ENCODE results near the gene PLPPR1.
"Not testable (repeated sequence)": the region's sequence is repeated elsewhere in the genome, so short reads cannot be mapped to it uniquely, and the experiment has no call there.

Gene PLPPR1

GRCh38 chr9:101028346-101029314 lies at the start of gene PLPPR1:
PLPPR1 (plus strand) TSS chr9:101028727.
- DNase-seq (ENCODE audit: low read depth in 2 of 2): no peak

- DNase-seq (ENCODE audit: low read depth in 2 of 2): no peak
Observed at GRCh38 chr9:100989731-100990130, 38.8 kb upstream of the PLPPR1 start.

DNA sequence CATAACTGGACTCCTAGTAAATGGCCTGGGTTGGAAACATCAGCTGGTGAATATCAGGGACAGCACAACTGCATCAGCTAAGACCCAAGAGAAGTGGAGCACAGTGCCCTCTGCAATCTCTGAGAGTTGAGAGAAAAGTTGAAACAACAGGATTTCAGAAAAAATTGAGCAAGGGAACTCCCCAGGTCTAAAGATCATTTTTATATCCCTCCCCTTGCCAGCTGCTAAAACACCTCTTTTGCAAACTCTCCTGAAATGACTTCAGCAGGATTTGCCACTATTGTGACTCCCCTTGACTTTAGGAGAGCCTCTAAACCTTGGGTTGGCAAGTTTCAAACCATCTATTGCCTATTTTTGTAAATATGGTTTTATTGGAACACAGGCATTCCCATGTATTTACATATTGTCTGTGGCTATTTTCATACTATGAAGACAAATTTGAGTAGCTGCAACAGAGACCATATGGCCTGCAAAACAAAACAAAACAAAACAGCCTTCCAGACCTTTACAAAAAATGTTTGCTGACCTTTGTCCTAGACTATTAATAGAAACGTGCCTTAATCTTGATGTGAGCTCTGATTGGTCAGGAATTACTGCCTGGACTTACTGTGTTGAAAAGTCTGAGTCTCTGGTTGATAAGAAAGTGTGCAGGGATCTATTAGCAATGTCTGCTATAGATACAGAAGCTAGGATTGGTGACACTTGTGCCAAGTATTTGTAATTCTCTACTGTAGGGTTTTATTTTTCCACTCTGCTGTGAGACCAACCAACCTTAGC lies 37.7 kb upstream of the PLPPR1 start:
- DNase-seq (ENCODE audit: low read depth in 2 of 2): no peak

DNA sequence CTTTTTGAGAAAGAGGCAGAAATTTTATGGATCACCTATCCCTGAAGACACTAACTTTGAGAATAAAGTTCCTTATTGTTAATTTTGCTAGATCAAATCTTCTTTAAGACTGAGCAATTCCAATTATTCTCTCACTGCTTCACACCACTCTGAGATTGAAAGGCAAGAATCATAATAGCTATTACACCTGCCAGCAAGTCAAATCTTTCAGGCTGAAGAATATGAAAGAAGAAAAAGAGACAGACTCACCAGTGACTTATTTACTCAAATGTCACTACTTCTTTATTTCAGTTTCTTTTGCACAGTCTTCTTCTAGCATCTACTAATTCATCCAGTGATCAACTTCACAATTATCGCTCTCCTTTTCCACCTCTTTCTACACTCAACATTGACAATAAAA lies 35.9 kb upstream of the PLPPR1 start:
- no peak for DNase-seq (ENCODE audit: low read depth in 2 of 2)

GRCh38 chr9:100999906-101000544 lies 28.5 kb upstream of the PLPPR1 start:
- DNase-seq (ENCODE audit: low read depth in 2 of 2): no peak

GRCh38 chr9:101005246-101005645 lies 23.3 kb upstream of the PLPPR1 start:
- DNase-seq (ENCODE audit: low read depth in 2 of 2): no peak

- no peak for DNase-seq (ENCODE audit: low read depth in 2 of 2)
Observed at GRCh38 chr9:101014566-101014965, 14.0 kb upstream of the PLPPR1 start.

DNA sequence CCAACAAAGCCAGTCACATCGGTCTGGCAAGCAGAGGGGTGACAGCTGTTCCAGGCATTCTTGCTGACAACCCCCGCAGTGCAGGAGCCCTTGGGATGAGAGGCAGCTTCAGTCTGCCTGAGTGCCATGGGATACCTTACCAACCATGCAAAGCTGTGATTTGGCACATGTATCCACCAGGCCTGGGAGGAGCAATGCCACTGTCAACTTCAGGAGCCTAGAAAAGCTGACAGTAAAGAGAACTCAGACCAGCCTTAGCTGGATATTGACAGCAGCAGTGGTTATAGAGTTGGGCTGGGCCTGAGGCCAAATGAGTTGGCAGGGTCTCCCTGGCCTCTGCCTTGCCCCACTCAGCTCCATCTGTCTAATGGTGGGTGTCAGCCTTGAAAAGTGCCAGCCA lies 10.1 kb upstream of the PLPPR1 start:
- no peak for DNase-seq (ENCODE audit: low read depth in 2 of 2)

DNA sequence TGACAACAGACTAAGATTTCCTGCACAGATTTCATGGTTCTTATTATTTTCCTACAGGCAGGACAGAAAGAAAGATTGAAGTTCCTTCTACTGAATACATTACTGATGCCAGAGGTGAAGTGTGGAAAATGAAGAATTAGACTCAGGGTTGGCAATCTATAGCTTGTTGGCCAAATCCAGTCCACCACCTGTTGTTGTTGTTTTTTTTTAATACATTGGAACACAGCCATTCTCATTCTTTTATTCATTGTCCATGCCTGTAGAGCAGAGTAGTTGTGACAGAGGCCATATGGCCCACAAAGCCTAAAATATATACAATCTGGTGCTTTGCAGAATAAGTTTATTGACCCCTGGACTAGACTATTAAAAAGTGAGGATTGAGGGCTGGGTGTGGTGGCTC lies 5.8 kb upstream of the PLPPR1 start:
- DNase-seq (ENCODE audit: low read depth in 2 of 2): no peak

DNA sequence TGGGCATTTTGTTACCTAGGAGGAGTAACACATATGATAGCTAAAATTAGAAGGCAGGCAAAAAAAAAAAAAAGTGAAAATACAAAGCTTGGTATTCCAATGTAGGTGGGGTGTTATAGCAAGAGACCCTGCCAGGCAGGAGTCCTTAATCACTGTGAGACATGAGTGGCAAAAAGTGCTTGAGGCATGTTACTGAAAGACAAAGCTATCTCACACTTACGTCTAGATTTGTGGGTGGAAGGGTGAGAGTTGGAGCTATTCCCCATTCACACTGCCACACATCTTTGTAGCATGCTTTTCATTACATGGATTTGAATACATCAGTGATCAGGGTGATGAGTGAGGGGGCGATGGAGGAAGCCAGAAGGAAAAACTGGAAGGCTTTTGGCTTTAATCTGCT lies 2.6 kb upstream of the PLPPR1 start:
- no peak for DNase-seq (ENCODE audit: low read depth in 2 of 2)

DNA sequence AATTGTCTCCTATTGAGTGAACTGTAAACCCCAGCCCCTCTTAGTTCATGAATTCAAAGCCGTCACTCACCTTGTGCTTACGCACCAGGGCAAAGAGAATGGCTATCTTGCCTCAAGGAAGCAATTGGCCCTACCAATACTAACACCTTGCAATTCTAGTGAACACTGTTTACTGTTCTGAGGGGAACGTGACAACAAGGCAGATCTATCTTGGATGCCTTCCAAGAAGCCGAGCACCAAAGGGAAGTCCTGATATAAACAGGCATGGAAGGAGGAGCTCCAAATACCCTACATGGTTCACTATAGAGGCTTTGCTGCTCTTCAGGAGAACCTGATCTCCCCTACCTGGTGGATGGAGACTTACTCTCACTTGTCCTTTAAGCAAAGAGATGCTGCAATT lies 1.7 kb upstream of the PLPPR1 start:
- no peak for DNase-seq (ENCODE audit: low read depth in 2 of 2)

GRCh38 chr9:101027236-101027635 lies 1.3 kb upstream of the PLPPR1 start:
- no peak for DNase-seq (ENCODE audit: low read depth in 2 of 2)

DNA sequence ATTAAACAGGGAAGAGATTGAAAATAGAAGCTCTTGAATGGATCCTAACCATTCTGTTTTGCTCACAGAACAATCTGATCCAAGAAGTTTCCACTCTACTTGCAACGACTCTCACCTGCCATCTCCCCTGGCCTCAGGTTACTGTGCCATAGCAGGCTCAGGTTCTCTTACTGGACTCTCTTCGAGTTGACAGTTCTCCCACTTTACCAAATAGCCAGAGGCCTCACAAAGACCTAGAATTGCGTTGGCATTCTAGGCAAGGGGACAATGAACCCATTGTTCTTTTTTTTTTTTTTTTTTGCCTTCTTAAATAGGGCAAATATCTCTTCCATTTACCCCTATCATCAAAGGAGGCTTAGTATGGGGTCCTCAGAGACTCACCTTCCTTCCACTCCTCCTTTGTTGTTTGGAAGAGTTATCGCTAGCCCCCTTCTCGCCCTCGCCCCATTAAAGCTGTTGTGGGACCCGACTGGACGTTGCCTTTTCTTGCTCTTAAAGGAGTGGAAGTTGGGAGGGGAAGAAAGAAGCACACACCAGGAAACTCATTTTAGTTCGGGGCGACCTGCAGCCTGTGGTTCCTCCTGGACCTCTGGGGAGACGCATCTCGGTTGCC lies 688 bp upstream of the PLPPR1 start:
- DNase-seq (ENCODE audit: low read depth in 2 of 2): no peak

DNA sequence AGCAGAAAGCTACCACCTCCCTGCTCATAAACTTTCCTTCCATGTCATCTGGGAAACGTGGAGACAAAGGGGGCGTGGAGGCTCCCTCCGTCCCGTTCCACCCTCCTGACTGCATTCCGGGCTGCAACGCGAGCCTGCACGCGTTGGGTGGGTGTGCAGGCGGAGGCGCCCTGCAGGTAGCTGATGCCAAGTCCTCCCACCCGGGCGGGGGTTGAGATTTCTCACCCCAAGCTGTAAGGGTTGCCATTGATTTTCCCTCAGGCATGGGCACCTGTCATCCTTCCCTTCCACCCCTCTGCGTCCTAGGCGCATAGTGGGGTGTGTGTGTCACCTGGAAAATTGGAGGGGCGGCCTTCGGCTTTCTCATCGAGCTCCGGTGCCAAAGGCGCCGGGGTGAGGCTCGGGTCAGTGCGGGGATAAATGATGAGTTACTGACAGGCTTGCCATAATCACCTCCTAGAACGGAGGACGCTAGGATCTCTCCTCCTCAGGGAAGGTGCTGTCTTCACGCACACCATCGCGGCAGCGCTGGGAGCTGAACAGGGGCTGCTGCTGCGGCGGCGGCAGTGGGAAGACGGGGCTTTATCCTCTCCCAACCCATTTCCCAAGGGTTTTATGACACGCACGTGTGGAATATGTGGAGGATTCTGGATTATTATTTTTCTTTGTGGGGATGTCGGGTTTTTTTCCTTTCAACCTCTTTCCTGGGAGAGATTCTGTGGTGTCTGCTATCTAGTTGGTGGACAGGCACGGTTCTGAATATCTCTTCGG lies 973 bp downstream of the PLPPR1 start:
- DNase-seq (ENCODE audit: low read depth in 2 of 2): no peak

- no peak for DNase-seq (ENCODE audit: low read depth in 2 of 2)
Observed at GRCh38 chr9:101030086-101030391, 1.5 kb downstream of the PLPPR1 start.

- no peak for DNase-seq (ENCODE audit: low read depth in 2 of 2)
Observed at GRCh38 chr9:101032426-101032825, 3.9 kb downstream of the PLPPR1 start.

DNA sequence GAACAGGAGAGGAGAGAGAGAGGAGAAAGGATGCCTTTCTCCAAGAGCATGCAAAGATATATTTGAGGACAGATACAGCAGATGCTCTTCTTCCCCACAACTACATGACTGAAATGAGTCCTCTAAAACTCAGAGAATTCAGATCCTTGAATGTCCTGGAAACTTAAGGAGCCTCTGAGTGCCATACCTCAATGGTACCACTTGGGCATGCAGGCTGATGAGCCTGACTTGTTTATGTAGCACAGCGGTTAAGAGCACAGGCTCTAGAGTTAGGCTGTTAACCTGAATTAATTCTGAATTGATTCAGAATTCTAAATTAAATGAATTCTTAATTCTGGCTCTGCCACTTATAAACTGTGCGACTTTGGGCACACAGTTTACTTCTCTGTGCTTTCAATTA lies 5.7 kb downstream of the PLPPR1 start:
- DNase-seq (ENCODE audit: low read depth in 2 of 2): no peak

GRCh38 chr9:101035098-101035497 lies 6.6 kb downstream of the PLPPR1 start:
- DNase-seq (ENCODE audit: low read depth in 2 of 2): no peak

DNA sequence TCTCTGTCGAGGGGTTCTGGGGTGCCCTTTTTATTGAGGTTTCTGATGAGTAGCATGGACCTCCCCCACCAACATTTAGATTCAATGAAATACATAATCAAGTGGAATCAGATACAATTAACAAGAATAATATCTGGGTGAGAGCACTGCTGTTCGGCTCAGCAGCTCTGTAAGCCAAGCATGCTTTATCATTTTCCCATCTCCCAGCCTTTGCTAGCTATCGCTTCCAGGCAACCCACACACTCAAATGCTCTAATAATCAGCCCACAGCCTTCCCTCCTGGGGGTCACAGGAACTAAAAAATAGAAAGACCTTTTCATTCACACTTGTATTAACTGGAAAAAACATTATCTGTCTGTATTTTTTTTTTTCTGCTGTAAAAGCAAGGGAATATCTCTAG lies 8.9 kb downstream of the PLPPR1 start:
- no peak for DNase-seq (ENCODE audit: low read depth in 2 of 2)

DNA sequence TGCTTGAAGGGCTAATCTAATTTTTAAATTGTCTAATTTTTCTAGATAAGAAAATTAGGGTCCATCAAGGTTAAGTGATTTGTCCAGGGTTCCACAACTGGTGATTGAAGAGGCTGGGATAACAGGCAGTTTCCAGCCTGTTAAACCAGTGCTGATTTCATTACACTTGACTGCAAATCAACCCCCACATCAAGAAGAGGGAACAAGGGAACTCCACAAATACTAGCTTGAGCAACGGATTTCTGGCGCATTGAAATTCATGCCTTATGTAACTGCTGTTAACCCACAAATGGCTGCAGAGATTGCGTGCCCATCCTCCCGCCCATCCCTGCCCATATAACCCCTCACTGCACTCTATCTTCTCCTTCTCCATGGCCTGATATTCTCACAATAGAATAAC lies 10.0 kb downstream of the PLPPR1 start:
- no peak for DNase-seq (ENCODE audit: low read depth in 2 of 2)

- DNase-seq (ENCODE audit: low read depth in 2 of 2): not testable (repeated sequence)
Observed at GRCh38 chr9:101039581-101039980, 11.1 kb downstream of the PLPPR1 start.

Measured in stimulated activated CD8-positive, alpha-beta memory T cell treated with anti-CD3 and anti-CD28 coated beads, Interleukin-7, amount 100 ng/mL, for 4 hours (primary cell).